Measurements from ENCODE around the gene CNIH1. TPM values are rescaled to one million over a fixed set of nuclear protein-coding genes. Genes with fewer than 3 reads are reported as not detected.

Gene CNIH1
- 10 to 100 TPM; 77.4 to 87.8 (median 81.6) TPM for total RNA-seq

GRCh38 chr14:54440873-54441868 is at the start of gene CNIH1:
Gene CNIH1, minus strand, starts transcription at chr14:54441374. Its CDS starts 47 bp downstream, at chr14:54441327.
- Mint-ChIP-seq H3K9me3 (no peaks in the 10 kb centered on the region), H3K4me3 (peak within 1 kb of the TSS; percentile 92), H3K36me3 (ENCODE audit: insufficient read depth) (peaks cover 18% of the 10 kb centered on the region), H3K4me1 (ENCODE audit: low read depth) (peaks cover 47% of the 10 kb centered on the region), H3K27me3 (ENCODE audit: low read depth) (no peaks in the 10 kb centered on the region)
- peak; percentile 89 for DNase-seq
- peak; percentile 98 for ATAC-seq

- ATAC-seq: no peak
- H3K4me1 Mint-ChIP-seq (ENCODE audit: low read depth): peaks cover 45% of the 10 kb centered on the region
- DNase-seq: no peak
- H3K27me3 Mint-ChIP-seq (ENCODE audit: low read depth): no peaks in the 10 kb centered on the region
- no peaks in the 10 kb centered on the region for H3K9me3 Mint-ChIP-seq
- H3K4me3 Mint-ChIP-seq: no peak overlapping the region
- H3K36me3 Mint-ChIP-seq (ENCODE audit: insufficient read depth): peaks cover 3% of the 10 kb centered on the region
Measured at GRCh38 chr14:54490445-54491175, 49.4 kb upstream of the CNIH1 start.

- Mint-ChIP-seq H3K27me3 (ENCODE audit: low read depth) (no peaks in the 10 kb centered on the region), H3K36me3 (ENCODE audit: insufficient read depth) (peaks cover 6% of the 10 kb centered on the region), H3K4me1 (ENCODE audit: low read depth) (peaks cover 52% of the 10 kb centered on the region), H3K4me3 (peak overlapping the region; percentile 94), H3K9me3 (no peaks in the 10 kb centered on the region)
- ATAC-seq (no peak), DNase-seq (no peak)
Measured at GRCh38 chr14:54489731-54490444, 48.7 kb upstream of the CNIH1 start.

GRCh38 chr14:54489318-54489683 is 48.1 kb upstream of the CNIH1 start:
- Mint-ChIP-seq H3K9me3 (no peaks in the 10 kb centered on the region), H3K4me1 (ENCODE audit: low read depth) (peaks cover 58% of the 10 kb centered on the region), H3K4me3 (peak overlapping the region; percentile 94), H3K27me3 (ENCODE audit: low read depth) (no peaks in the 10 kb centered on the region), H3K36me3 (ENCODE audit: insufficient read depth) (peaks cover 6% of the 10 kb centered on the region)
- no peak for DNase-seq
- no peak for ATAC-seq

- ATAC-seq (peak; percentile 97 to 98), DNase-seq (peak; percentile 82)
- Mint-ChIP-seq H3K4me3 (peak within 1 kb of the TSS; percentile 94), H3K36me3 (ENCODE audit: insufficient read depth) (peaks cover 7% of the 10 kb centered on the region), H3K9me3 (no peaks in the 10 kb centered on the region), H3K4me1 (ENCODE audit: low read depth) (peaks cover 62% of the 10 kb centered on the region), H3K27me3 (ENCODE audit: low read depth) (no peaks in the 10 kb centered on the region)
Measured at GRCh38 chr14:54488646-54489317, 47.6 kb upstream of the CNIH1 start, which contains the start of gene GMFB. Gene GMFB, minus strand, starts transcription at chr14:54488980. Its CDS starts 53 bp downstream, at chr14:54488927.

GRCh38 chr14:54488318-54488645 is 47.1 kb upstream of the CNIH1 start:
- Mint-ChIP-seq H3K27me3 (ENCODE audit: low read depth) (no peaks in the 10 kb centered on the region), H3K36me3 (ENCODE audit: insufficient read depth) (peaks cover 9% of the 10 kb centered on the region), H3K4me3 (peak overlapping the region; percentile 94), H3K9me3 (no peaks in the 10 kb centered on the region), H3K4me1 (ENCODE audit: low read depth) (peaks cover 67% of the 10 kb centered on the region)
- ATAC-seq: peak; percentile 30 to 46
- no peak for DNase-seq

- Mint-ChIP-seq H3K27me3 (ENCODE audit: low read depth) (no peaks in the 10 kb centered on the region), H3K4me1 (ENCODE audit: low read depth) (peaks cover 72% of the 10 kb centered on the region), H3K4me3 (peak overlapping the region; percentile 94), H3K9me3 (no peaks in the 10 kb centered on the region), H3K36me3 (ENCODE audit: insufficient read depth) (peaks cover 13% of the 10 kb centered on the region)
- ATAC-seq: no peak
- no peak for DNase-seq
Measured at GRCh38 chr14:54487771-54488170, 46.6 kb upstream of the CNIH1 start.

- no peaks in the 10 kb centered on the region for H3K9me3 Mint-ChIP-seq
- peaks cover 19% of the 10 kb centered on the region for H3K36me3 Mint-ChIP-seq (ENCODE audit: insufficient read depth)
- peak overlapping the region; percentile 94 for H3K4me3 Mint-ChIP-seq
- peaks cover 77% of the 10 kb centered on the region for H3K4me1 Mint-ChIP-seq (ENCODE audit: low read depth)
- no peaks in the 10 kb centered on the region for H3K27me3 Mint-ChIP-seq (ENCODE audit: low read depth)
- DNase-seq (no peak), ATAC-seq (no peak)
Measured at GRCh38 chr14:54486685-54487084, 45.5 kb upstream of the CNIH1 start.

- H3K27me3 Mint-ChIP-seq (ENCODE audit: low read depth): no peaks in the 10 kb centered on the region
- peaks cover 22% of the 10 kb centered on the region for H3K36me3 Mint-ChIP-seq (ENCODE audit: insufficient read depth)
- peak overlapping the region; percentile 29 for H3K4me3 Mint-ChIP-seq
- DNase-seq (no peak), ATAC-seq (no peak)
- peaks cover 61% of the 10 kb centered on the region for H3K4me1 Mint-ChIP-seq (ENCODE audit: low read depth)
- H3K9me3 Mint-ChIP-seq: no peaks in the 10 kb centered on the region
Measured at GRCh38 chr14:54483846-54484245, 42.7 kb upstream of the CNIH1 start.

- Mint-ChIP-seq H3K36me3 (ENCODE audit: insufficient read depth) (peaks cover 27% of the 10 kb centered on the region), H3K4me3 (peak overlapping the region; percentile 29), H3K4me1 (ENCODE audit: low read depth) (peaks cover 59% of the 10 kb centered on the region), H3K27me3 (ENCODE audit: low read depth) (no peaks in the 10 kb centered on the region), H3K9me3 (no peaks in the 10 kb centered on the region)
- DNase-seq (no peak), ATAC-seq (peak in 1 of 2 donors; percentile 18)
Measured at GRCh38 chr14:54483073-54483745, 42.0 kb upstream of the CNIH1 start.

GRCh38 chr14:54481695-54482094 is 40.5 kb upstream of the CNIH1 start:
- Mint-ChIP-seq H3K36me3 (ENCODE audit: insufficient read depth) (peaks cover 32% of the 10 kb centered on the region), H3K27me3 (ENCODE audit: low read depth) (no peaks in the 10 kb centered on the region), H3K4me3 (no peak overlapping the region), H3K4me1 (ENCODE audit: low read depth) (peaks cover 47% of the 10 kb centered on the region), H3K9me3 (no peaks in the 10 kb centered on the region)
- ATAC-seq: no peak
- no peak for DNase-seq

GRCh38 chr14:54480830-54481562 is 39.8 kb upstream of the CNIH1 start:
- ATAC-seq (no peak), DNase-seq (no peak)
- Mint-ChIP-seq H3K36me3 (ENCODE audit: insufficient read depth) (peaks cover 36% of the 10 kb centered on the region), H3K4me3 (no peak overlapping the region), H3K4me1 (ENCODE audit: low read depth) (peaks cover 43% of the 10 kb centered on the region), H3K27me3 (ENCODE audit: low read depth) (no peaks in the 10 kb centered on the region), H3K9me3 (no peaks in the 10 kb centered on the region)

Data from activated T-cell treated with anti-CD3 and anti-CD28 coated beads, Interleukin-2, amount 50 U/mL, for 4 hours (primary cell).